Thoracic aorta (tissue), 2 donors: ENCODE measurements around the gene EXO5. TPM values are rescaled to one million over a fixed set of nuclear protein-coding genes. Genes with fewer than 3 reads are reported as not detected.

Experiments
- ATAC-seq: fragments of 150-250 bp; one replicate; pipeline ENCODE4 v1.8.0; 2017; ENCODE audit warnings: low read depth; ENCODE audit not compliant: insufficient number of reproducible peaks, low FRiP score
- DNase-seq: peaks from one replicate; pipeline ENCODE4 v3.0.0-alpha.2; 2020; ENCODE audit warnings: low spot score
- H3K27ac ChIP-seq, 2 donors: fragments of 200-600 bp; sonication (generic); 1 replicate in 1 of 2; 2 replicates in 1 of 2; pipeline ENCODE4 v1.5.1; 2016; ENCODE audit warnings: mild to moderate bottlenecking in 2 of 2, moderate library complexity in 2 of 2
- H3K27me3 ChIP-seq: fragments of 200-600 bp; sonication (generic); replicated peaks from 2 replicates; pipeline ENCODE4 v1.6.0; 2016; ENCODE audit warnings: mild to moderate bottlenecking; ENCODE audit not compliant: insufficient read depth
- H3K36me3 ChIP-seq: fragments of 200-600 bp; sonication (generic); one replicate; pipeline ENCODE4 v1.5.1; 2016
- H3K4me1 ChIP-seq, 2 donors: fragments of 200-600 bp; sonication (generic); 1 replicate in 1 of 2; 2 replicates in 1 of 2; pipeline versions ENCODE4 v1.5.1 to v1.6.0; 2016; ENCODE audit warnings: low read depth in 2 of 2, mild to moderate bottlenecking in 1 of 2; ENCODE audit not compliant: control insufficient read depth in 1 of 2
- H3K4me3 ChIP-seq: fragments of 200-600 bp; sonication (generic); 2 replicates; pipeline ENCODE4 v1.5.1; 2016; ENCODE audit warnings: mild to moderate bottlenecking
- H3K9me3 ChIP-seq: fragments of 200-600 bp; sonication (generic); 2 replicates; pipeline ENCODE4 v1.5.1; 2016
- CTCF ChIP-seq: fragments of 200-600 bp; sonication (generic); IDR thresholded peaks from one replicate; pipeline ENCODE4 v1.5.1; 2019; ENCODE audit warnings: antibody characterized with exemption
- total RNA-seq, 2 donors: library from RNA; depleted of rRNA; stranded (reverse); fragments of >200 nt; gene quantifications; one replicate each; pipeline versions ENCODE4 v1.1.0 to v1.2.3, GENCODE V29; 2016

EXO5 gene
- total RNA-seq, 2 donors from 2014 or later = 2.2 to 2.8 TPM

DNA sequence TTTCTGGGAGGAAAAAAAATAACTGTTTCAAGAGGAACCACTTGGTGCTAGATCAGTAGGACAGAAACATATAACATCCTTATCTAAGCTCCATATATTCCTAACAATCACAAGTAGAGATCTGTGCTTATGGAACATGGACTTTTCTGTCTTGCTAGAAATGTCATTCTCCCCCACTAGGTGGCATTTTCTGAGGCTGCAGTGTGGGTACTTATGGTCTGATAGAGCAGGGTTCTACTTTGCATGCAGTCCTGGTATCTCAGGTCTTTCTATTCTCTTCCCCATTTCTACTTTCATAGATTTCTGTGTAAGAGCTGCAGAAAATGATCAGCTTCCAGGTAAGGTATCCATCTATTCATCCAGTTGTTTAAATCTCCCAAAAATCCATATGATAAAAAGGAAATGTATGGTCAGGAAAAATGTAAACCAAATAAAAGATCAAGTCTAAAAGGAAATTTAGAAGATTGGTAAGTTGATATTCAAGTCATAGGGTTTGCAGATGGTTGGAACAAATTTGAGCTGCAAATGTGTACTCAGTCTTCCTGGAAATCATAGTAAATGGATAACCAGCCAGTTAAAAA is 24.4 kb downstream of the EXO5 start:
- peak overlapping the region; percentile 85 for H3K4me3 ChIP-seq
- no peak for DNase-seq
- H3K27ac ChIP-seq = no peak overlapping the region
- no peaks in the 10 kb centered on the region for H3K9me3 ChIP-seq
- H3K4me1 ChIP-seq = peaks cover 7 to 19% of the 10 kb centered on the region in 2 donors
- peak; percentile 13 for ATAC-seq
- peak; percentile 54 for TF ChIP-seq CTCF
- no peaks in the 10 kb centered on the region for H3K27me3 ChIP-seq
- H3K36me3 ChIP-seq = no peaks in the 10 kb centered on the region

DNA sequence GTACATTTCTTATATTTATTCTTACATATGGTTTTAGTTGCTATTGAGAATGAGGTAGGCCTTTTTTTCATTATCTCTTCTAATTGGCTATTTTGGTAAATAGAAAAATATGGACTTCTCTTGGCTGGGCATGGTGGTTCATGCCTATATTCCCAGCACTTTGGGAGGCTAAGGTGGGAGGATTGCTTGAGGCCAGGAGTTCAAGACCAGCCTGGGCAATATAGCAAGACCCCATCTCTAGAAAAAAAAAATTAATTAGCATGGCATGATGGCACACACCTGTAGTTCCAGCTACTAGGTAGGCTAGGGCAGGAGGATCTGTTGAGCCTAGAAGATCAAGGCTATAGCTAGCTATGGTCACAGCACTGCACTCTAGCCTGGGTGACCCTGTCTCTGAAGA is 26.0 kb downstream of the EXO5 start:
- H3K27ac ChIP-seq = no peak overlapping the region
- no peaks in the 10 kb centered on the region for H3K36me3 ChIP-seq
- H3K9me3 ChIP-seq = no peaks in the 10 kb centered on the region
- ATAC-seq (no peak), DNase-seq (no peak)
- peaks cover 7 to 19% of the 10 kb centered on the region in 2 donors for H3K4me1 ChIP-seq
- TF ChIP-seq CTCF = no peak
- H3K27me3 ChIP-seq = no peaks in the 10 kb centered on the region
- no peak overlapping the region for H3K4me3 ChIP-seq

- H3K4me1 ChIP-seq = peaks cover 7 to 17% of the 10 kb centered on the region in 2 donors
- no peaks in the 10 kb centered on the region for H3K27me3 ChIP-seq
- no peaks in the 10 kb centered on the region for H3K36me3 ChIP-seq
- H3K27ac ChIP-seq = no peak overlapping the region
- H3K4me3 ChIP-seq = no peak overlapping the region
- H3K9me3 ChIP-seq = no peaks in the 10 kb centered on the region
- ATAC-seq (no peak), DNase-seq (no peak)
- TF ChIP-seq CTCF = no peak
Observed at GRCh38 chr1:40535732-40536131, 27.2 kb downstream of the EXO5 start.

GRCh38 chr1:40539338-40539737 is 30.8 kb downstream of the EXO5 start:
- Histone ChIP-seq H3K4me3 (no peak overlapping the region), H3K36me3 (peaks cover under 1% of the 10 kb centered on the region), H3K27me3 (no peaks in the 10 kb centered on the region), H3K9me3 (no peaks in the 10 kb centered on the region), H3K27ac (no peak overlapping the region), H3K4me1 (no peaks in the 10 kb centered on the region)
- no peak for ATAC-seq
- DNase-seq = no peak
- TF ChIP-seq CTCF = no peak

- Histone ChIP-seq H3K4me1 (no peaks in the 10 kb centered on the region), H3K27me3 (no peaks in the 10 kb centered on the region), H3K9me3 (peaks cover 6% of the 10 kb centered on the region), H3K36me3 (peaks cover 20% of the 10 kb centered on the region), H3K27ac (no peak overlapping the region), H3K4me3 (no peak overlapping the region)
- ATAC-seq (no peak), DNase-seq (no peak)
- no peak for TF ChIP-seq CTCF
Observed at GRCh38 chr1:40546957-40547356, 38.4 kb downstream of the EXO5 start.
